NK-92 (cell line): ENCODE results near the gene KCNF1.

Experiments
- DNase-seq: peaks from one replicate; lab custom pipeline; 2025; ENCODE audit not compliant: unreplicated experiment; lab: John Stamatoyannopoulos, UW

KCNF1 gene

GRCh38 chr2:10901160-10901939, 10.4 kb upstream of the KCNF1 start:
- DNase-seq, result no peak

GRCh38 chr2:10903861-10904210, 7.9 kb upstream of the KCNF1 start:
- DNase-seq, result no peak

GRCh38 chr2:10904455-10904854, 7.3 kb upstream of the KCNF1 start:
- DNase-seq, result no peak

GRCh38 chr2:10905006-10905861, 6.5 kb upstream of the KCNF1 start:
- no peak for DNase-seq

GRCh38 chr2:10905862-10906143, 5.9 kb upstream of the KCNF1 start:
- no peak for DNase-seq

- no peak for DNase-seq
Measured at GRCh38 chr2:10906926-10907625, 4.7 kb upstream of the KCNF1 start.

GRCh38 chr2:10908195-10908594, 3.5 kb upstream of the KCNF1 start:
- DNase-seq, result no peak

- no peak for DNase-seq
Measured at GRCh38 chr2:10909050-10909995, 2.4 kb upstream of the KCNF1 start.

- DNase-seq, result no peak
Measured at GRCh38 chr2:10909996-10910341, 1.8 kb upstream of the KCNF1 start.

- no peak for DNase-seq
Measured at GRCh38 chr2:10910625-10911024, 1.1 kb upstream of the KCNF1 start.

- no peak for DNase-seq
Measured at GRCh38 chr2:10912076-10912731, 470 bp downstream of the KCNF1 start.

- DNase-seq, result no peak
Measured at GRCh38 chr2:10912796-10913455, 1.2 kb downstream of the KCNF1 start.

GRCh38 chr2:10913501-10914271, 2.0 kb downstream of the KCNF1 start:
- DNase-seq, result no peak

GRCh38 chr2:10914272-10914693, 2.5 kb downstream of the KCNF1 start:
- no peak for DNase-seq

GRCh38 chr2:10915236-10915635, 3.5 kb downstream of the KCNF1 start:
- no peak for DNase-seq

- DNase-seq, result no peak
Measured at GRCh38 chr2:10915731-10916276, 4.1 kb downstream of the KCNF1 start.

- no peak for DNase-seq
Measured at GRCh38 chr2:10916953-10917352, 5.2 kb downstream of the KCNF1 start.

GRCh38 chr2:10917927-10918326, 6.2 kb downstream of the KCNF1 start:
- no peak for DNase-seq
